BE2C (cell line): ENCODE results near the gene P2RX7.

Experiments used
- DNase-seq: peaks from one replicate; pipeline ENCODE4 v3.0.0-alpha.2; 2020
- H3K27me3 ChIP-seq: fragments of 250-450 bp; sonication (Bioruptor Pico); 2 replicates; pipeline ENCODE4 v1.5.1; 2020; ENCODE audit warnings: mild to moderate bottlenecking
- H3K36me3 ChIP-seq: fragments of 250-450 bp; sonication (Bioruptor Pico); 2 replicates; pipeline ENCODE4 v1.5.1; 2020; ENCODE audit warnings: mild to moderate bottlenecking
- H3K4me1 ChIP-seq: fragments of 250-450 bp; sonication (Bioruptor Pico); 2 replicates; pipeline ENCODE4 v1.5.1; 2020
- H3K4me3 ChIP-seq: 2 replicates; pipeline ENCODE4 v1.5.1; 2011; ENCODE audit warnings: low read depth, low read length
- H3K9me3 ChIP-seq: fragments of 250-450 bp; sonication (Bioruptor Pico); 2 replicates; pipeline ENCODE4 v1.5.1; 2020
- CTCF ChIP-seq: IDR thresholded peaks from 2 replicates; pipeline ENCODE4 v1.5.1; 2012; ENCODE audit warnings: mild to moderate bottlenecking, low read depth, low read length

The P2RX7 gene

GRCh38 chr12:121232163-121232562, 99.5 kb downstream of the P2RX7 start:
- DNase-seq: no peak
- no peak for TF ChIP-seq CTCF
- Histone ChIP-seq H3K4me3 (no peak overlapping the region), H3K36me3 (peaks cover 3% of the 10 kb centered on the region), H3K27me3 (no peaks in the 10 kb centered on the region), H3K9me3 (no peaks in the 10 kb centered on the region), H3K4me1 (no peaks in the 10 kb centered on the region)

DNA sequence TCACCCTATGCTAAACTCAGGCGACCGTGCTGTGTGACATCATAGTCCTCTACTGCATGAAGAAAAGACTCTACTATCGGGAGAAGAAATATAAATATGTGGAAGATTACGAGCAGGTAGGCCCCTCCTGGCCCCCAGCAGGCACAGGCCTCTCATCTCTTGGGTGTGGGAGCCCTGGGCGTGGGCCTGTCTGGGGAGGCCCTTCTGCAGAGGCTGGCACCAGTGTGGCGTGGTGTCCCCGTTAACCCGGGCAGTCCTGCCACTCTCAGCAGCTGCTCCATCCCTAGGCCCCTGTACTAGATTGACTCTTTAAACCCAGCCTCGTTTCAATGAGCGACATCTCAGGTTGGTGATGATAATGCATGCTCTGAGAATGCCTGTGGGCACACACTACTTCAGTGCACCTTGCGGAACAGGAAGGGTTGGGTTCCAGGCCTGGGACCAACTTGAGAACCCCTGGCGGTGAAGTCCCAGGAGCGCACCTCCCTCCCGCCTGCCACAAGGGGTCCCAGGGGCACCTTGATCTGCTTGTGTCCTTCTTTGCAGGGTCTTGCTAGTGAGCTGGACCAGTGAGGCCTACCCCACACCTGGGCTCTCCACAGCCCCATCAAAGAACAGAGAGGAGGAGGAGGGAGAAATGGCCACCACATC, 100.4 kb downstream of the P2RX7 start:
- DNase-seq: no peak
- TF ChIP-seq CTCF: peak; percentile 10; the same call in 1 of the 2 replicates
- no peaks in the 10 kb centered on the region for H3K9me3 ChIP-seq
- peaks cover 3% of the 10 kb centered on the region for H3K36me3 ChIP-seq
- no peak overlapping the region for H3K4me3 ChIP-seq
- H3K27me3 ChIP-seq: no peaks in the 10 kb centered on the region
- no peaks in the 10 kb centered on the region for H3K4me1 ChIP-seq

DNA sequence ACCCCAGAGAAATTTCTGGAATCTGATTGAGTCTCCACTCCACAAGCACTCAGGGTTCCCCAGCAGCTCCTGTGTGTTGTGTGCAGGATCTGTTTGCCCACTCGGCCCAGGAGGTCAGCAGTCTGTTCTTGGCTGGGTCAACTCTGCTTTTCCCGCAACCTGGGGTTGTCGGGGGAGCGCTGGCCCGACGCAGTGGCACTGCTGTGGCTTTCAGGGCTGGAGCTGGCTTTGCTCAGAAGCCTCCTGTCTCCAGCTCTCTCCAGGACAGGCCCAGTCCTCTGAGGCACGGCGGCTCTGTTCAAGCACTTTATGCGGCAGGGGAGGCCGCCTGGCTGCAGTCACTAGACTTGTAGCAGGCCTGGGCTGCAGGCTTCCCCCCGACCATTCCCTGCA, 100.9 kb downstream of the P2RX7 start:
- H3K27me3 ChIP-seq: no peaks in the 10 kb centered on the region
- no peak overlapping the region for H3K4me3 ChIP-seq
- H3K4me1 ChIP-seq: no peaks in the 10 kb centered on the region
- no peak for DNase-seq
- peaks cover 3% of the 10 kb centered on the region for H3K36me3 ChIP-seq
- no peaks in the 10 kb centered on the region for H3K9me3 ChIP-seq
- no peak for TF ChIP-seq CTCF

DNA sequence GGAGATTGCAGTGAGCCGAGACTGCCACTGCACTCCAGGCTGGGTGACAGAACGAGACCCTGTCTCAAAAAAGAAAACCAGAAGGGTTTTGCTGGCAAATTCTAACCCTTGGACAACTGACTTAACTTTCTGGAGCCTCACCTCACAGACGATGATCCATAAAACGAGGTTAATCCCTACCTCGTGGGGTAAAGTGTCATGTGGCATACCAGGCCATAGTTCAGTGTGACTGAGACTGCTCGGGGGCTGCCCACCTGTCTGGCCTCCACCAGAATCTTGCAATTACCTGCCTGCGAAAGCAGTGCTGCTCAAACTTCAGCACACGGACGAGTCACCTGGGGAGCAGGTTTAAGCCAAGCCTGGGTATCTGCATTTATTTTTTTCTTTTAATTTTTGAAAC, 104.1 kb downstream of the P2RX7 start:
- H3K36me3 ChIP-seq: peaks cover 3% of the 10 kb centered on the region
- no peak for DNase-seq
- no peak for TF ChIP-seq CTCF
- H3K27me3 ChIP-seq: no peaks in the 10 kb centered on the region
- H3K9me3 ChIP-seq: no peaks in the 10 kb centered on the region
- H3K4me3 ChIP-seq: no peak overlapping the region
- H3K4me1 ChIP-seq: no peaks in the 10 kb centered on the region

DNA sequence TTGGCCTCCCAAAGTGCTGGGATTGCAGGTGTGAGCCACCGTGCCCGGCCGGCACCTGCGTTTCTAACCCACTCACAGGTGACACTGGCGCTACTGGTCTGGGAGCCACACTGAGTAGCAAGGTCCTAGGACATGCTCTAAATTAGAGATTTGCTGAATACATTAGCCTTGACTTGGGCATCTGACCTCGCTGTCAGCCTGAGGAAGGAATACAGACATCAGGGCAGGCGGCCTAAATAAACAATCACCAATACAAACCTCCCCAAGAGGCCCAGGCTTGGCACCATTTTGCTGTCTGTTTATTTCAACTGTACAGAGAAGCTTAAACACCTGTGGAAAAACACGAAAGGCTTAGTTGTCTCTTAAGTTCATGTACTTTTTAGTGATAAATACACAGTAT, 104.7 kb downstream of the P2RX7 start:
- no peak for DNase-seq
- TF ChIP-seq CTCF: no peak
- no peaks in the 10 kb centered on the region for H3K4me1 ChIP-seq

More for the DNA sequence above, 104.7 kb downstream of the P2RX7 start:
- no peaks in the 10 kb centered on the region for H3K9me3 ChIP-seq
- no peak overlapping the region for H3K4me3 ChIP-seq
- H3K36me3 ChIP-seq: peaks cover 3% of the 10 kb centered on the region
- H3K27me3 ChIP-seq: no peaks in the 10 kb centered on the region
